Activated naive CD8-positive, alpha-beta T cell treated with anti-CD3 and anti-CD28 coated beads, Interleukin-2, amount 10 ng/mL, durations not matched to agents 7 days and 5 days (primary cell): ENCODE measurements around the gene TSN. TPM values are rescaled to one million over a fixed set of nuclear protein-coding genes. Genes with fewer than 3 reads are reported as not detected.
"Not testable (repeated sequence)": the region's sequence is repeated elsewhere in the genome, so short reads cannot be mapped to it uniquely, and the experiment has no call there.

ENCODE experiments used
- ATAC-seq: fragments of 150-1000 bp; cut with Tn5 transposase; one replicate; pipeline ENCODE4 v1.10.0; 2021; ENCODE audit warnings: low read depth, moderate library complexity
- POLR2A ChIA-PET: fragments of 350-600 bp; sonication (Branson Sonifier 250); formaldehyde crosslinking; loops from one replicate; lab custom pipeline; 2021; ENCODE audit warnings: antibody characterized with exemption; lab: Charles Lee
- DNase-seq: peaks from one replicate; pipeline ENCODE4 v3.0.0; 2021
- H3K27ac Mint-ChIP-seq: one replicate; pipeline ENCODE4 v1.8.0; 2022; ENCODE audit warnings: mild to moderate bottlenecking, mixed read lengths
- H3K27me3 Mint-ChIP-seq: one replicate; pipeline ENCODE4 v1.8.0; 2022; ENCODE audit warnings: mild to moderate bottlenecking, moderate library complexity, mixed read lengths
- H3K36me3 Mint-ChIP-seq: one replicate; pipeline ENCODE4 v1.8.0; 2021; ENCODE audit warnings: mild to moderate bottlenecking, mixed read lengths
- H3K4me1 Mint-ChIP-seq: one replicate; pipeline ENCODE4 v1.8.0; 2021; ENCODE audit warnings: mixed read lengths
- H3K4me3 Mint-ChIP-seq: one replicate; pipeline ENCODE4 v1.8.0; 2022; ENCODE audit warnings: mild to moderate bottlenecking, moderate library complexity, mixed read lengths
- H3K9me3 Mint-ChIP-seq: one replicate; pipeline ENCODE4 v1.8.0; 2021; ENCODE audit warnings: mixed read lengths
- total RNA-seq, 2 experiments: library from RNA; stranded (reverse); gene quantifications; one replicate each; pipeline ENCODE4 v1.2.3, GENCODE V29; 2021

TSN gene
- total RNA-seq, 2 experiments from 2014 or later, result 50.0 to 51.5 TPM

DNA sequence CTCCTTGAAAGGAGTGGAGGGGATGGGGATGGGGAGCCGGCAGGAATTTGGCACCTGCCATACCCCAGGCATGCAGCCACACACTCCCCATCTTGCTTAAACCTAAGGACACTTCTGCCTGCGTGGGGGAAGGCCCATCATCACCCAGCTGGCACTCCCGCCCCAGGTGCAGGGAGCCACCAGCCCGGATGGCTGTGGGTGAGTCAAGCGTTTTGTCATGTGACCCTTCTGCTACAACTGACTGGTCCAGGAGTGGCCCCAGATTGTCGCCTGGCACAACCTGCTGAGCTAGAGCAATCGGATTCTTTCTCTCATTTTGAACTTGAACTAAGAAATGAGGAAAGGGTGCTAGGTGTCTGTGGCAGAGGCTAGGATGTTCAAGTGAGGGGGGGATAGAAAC is 61.3 kb downstream of the TSN start:
- Mint-ChIP-seq H3K27ac (no peak overlapping the region), H3K27me3 (peaks cover 4% of the 10 kb centered on the region), H3K4me3 (no peak overlapping the region), H3K36me3 (no peaks in the 10 kb centered on the region), H3K9me3 (no peaks in the 10 kb centered on the region), H3K4me1 (no peaks in the 10 kb centered on the region)
- no peak for ATAC-seq
- POLR2A ChIA-PET, result no interaction called here
- no peak for DNase-seq

DNA sequence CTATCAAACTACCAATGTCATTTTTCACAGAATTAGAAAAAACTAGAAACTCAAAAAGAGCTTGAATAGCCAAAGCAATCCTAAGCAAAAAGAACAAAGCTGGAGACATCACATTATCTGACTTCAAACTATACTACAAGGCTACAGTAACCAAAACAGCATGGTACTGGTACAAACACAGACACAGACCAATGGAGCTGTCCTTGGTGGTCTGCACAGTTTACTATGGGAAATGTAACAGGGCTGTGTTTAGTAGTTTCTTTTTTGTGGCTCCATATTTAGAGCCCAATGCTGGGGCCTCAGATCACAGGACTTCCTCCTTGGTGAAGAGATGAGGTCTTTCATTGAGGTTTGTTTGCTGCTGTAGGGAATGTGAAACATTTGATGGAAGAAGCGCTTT is 61.9 kb downstream of the TSN start:
- H3K36me3 Mint-ChIP-seq, POLR2A ChIA-PET, ATAC-seq: not testable (repeated sequence)

More for the DNA sequence above, 61.9 kb downstream of the TSN start:
- H3K27me3 Mint-ChIP-seq, H3K4me3 Mint-ChIP-seq, H3K27ac Mint-ChIP-seq, H3K4me1 Mint-ChIP-seq, DNase-seq, H3K9me3 Mint-ChIP-seq: not testable (repeated sequence)

Other genes starting within 250 kb of the TSN start
- gene RNU4ATAC, start 224.8 kb upstream of the TSN start, total RNA-seq, result not detected
- gene CLASP1, start 106.2 kb upstream of the TSN start, total RNA-seq, result 10 to 100 TPM; 64.4 to 75.9 TPM
- gene NIFK, start 18.8 kb upstream of the TSN start, total RNA-seq, result 10 to 100 TPM; 62.4 to 73.2 TPM